Medulla oblongata (tissue), 1 donor: ENCODE results near the gene HEPH.
"Not testable (repeated sequence)": the region's sequence is repeated elsewhere in the genome, so short reads cannot be mapped to it uniquely, and the experiment has no call there.

Experiments
- DNase-seq: peaks from one replicate; pipeline ENCODE4 v3.0.0-alpha.2; 2015; ENCODE audit errors: extremely low spot score

HEPH gene

GRCh38 chrX:66163849-66164411, at the start of gene HEPH:
TSS of gene HEPH (plus strand) at chrX:66164247. CDS start at chrX:66170571, 6,324 bp downstream.
- DNase-seq: peak; percentile 21

- DNase-seq: not testable (repeated sequence)
Measured at GRCh38 chrX:66118722-66119121, 45.3 kb upstream of the HEPH start.

- DNase-seq: not testable (repeated sequence)
Measured at GRCh38 chrX:66121354-66121753, 42.7 kb upstream of the HEPH start.

- DNase-seq: no peak
Measured at GRCh38 chrX:66126662-66127061, 37.4 kb upstream of the HEPH start.

GRCh38 chrX:66130469-66130868, 33.6 kb upstream of the HEPH start:
- DNase-seq: no peak

- not testable (repeated sequence) for DNase-seq
Measured at GRCh38 chrX:66135284-66135683, 28.8 kb upstream of the HEPH start.

- DNase-seq: no peak
Measured at GRCh38 chrX:66142351-66142750, 21.7 kb upstream of the HEPH start.

- DNase-seq: no peak
Measured at GRCh38 chrX:66144258-66144657, 19.8 kb upstream of the HEPH start.

GRCh38 chrX:66149519-66149918, 14.5 kb upstream of the HEPH start:
- no peak for DNase-seq

GRCh38 chrX:66150163-66150562, 13.9 kb upstream of the HEPH start:
- DNase-seq: no peak

GRCh38 chrX:66162331-66162822, 1.7 kb upstream of the HEPH start:
- DNase-seq: no peak

GRCh38 chrX:66163447-66163846, 600 bp upstream of the HEPH start:
- no peak for DNase-seq

- peak; percentile 4 for DNase-seq
Measured at GRCh38 chrX:66164470-66164869, 423 bp downstream of the HEPH start.

GRCh38 chrX:66164931-66165330, 884 bp downstream of the HEPH start:
- no peak for DNase-seq

GRCh38 chrX:66166671-66167070, 2.6 kb downstream of the HEPH start:
- DNase-seq: no peak

- no peak for DNase-seq
Measured at GRCh38 chrX:66167431-66167830, 3.4 kb downstream of the HEPH start.

GRCh38 chrX:66176134-66176533, 12.1 kb downstream of the HEPH start:
- DNase-seq: no peak

GRCh38 chrX:66191563-66191962, 27.5 kb downstream of the HEPH start:
- DNase-seq: no peak

- no peak for DNase-seq
Measured at GRCh38 chrX:66193821-66194220, 29.8 kb downstream of the HEPH start.

GRCh38 chrX:66200050-66200664, 36.1 kb downstream of the HEPH start:
- no peak for DNase-seq

GRCh38 chrX:66200855-66201795, 37.1 kb downstream of the HEPH start:
- peak; percentile 37 for DNase-seq

- no peak for DNase-seq
Measured at GRCh38 chrX:66203114-66203513, 39.1 kb downstream of the HEPH start.

GRCh38 chrX:66221856-66222255, 57.8 kb downstream of the HEPH start:
- DNase-seq: no peak
